OCI-LY7 (cell line): Measurements from ENCODE around the gene PRDM2.

Experiments
- EZH2phosphoT487 ChIP-seq: fragments of 200-600 bp; sonication (generic); IDR thresholded peaks from 2 replicates; pipeline ENCODE4 v1.6.1; 2018; ENCODE audit warnings: low read depth, borderline replicate concordance, mild to moderate bottlenecking, mixed run types, antibody characterized with exemption, low read length, moderate library complexity, mixed read lengths
- TF ChIP-seq, protein P1 (sequence below): fragments of 200-600 bp; sonication (generic); conservative IDR thresholded peaks from 2 replicates; pipeline ENCODE4 v1.5.1; 2014; ENCODE audit warnings: mild to moderate bottlenecking, antibody characterized with exemption, low read length, moderate library complexity, mixed read lengths

DNA sequence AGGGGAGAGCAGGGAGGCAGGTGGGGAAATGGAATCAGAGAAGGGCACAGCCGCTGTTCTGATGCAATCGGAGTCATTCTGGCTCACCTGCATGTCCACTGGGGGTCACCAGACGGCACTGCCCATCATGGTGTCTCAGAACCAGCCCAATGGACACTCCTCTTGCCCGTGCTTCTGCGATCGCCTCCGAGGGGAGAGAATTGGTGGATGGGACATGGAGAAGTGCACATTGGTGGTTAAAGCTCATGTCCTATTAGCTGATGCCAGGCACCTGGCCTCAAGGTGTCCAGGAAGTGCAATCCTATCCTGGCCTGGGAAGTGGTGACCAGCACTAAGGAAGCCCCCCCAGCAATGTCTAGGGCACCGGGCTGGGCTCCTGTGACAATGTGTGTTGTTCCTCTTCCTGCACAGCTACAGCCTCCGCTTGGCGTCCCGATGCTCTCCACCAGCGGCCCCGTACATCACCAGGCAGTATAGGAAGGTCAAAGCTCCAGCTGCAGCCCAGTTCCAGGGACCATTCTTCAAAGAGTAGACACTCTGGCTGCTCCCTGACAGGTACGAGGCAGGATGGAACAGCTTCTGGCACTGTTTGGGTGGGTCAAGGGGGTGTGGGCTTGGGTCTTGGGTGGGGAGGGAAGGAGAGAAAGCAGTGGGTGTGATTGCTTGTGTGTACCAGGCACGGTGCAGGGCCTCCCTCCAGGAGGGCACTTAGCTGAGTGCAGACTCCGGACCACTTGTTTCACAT lies 116.2 kb downstream of the PRDM2 start:
- TF ChIP-seq, protein P1, sequence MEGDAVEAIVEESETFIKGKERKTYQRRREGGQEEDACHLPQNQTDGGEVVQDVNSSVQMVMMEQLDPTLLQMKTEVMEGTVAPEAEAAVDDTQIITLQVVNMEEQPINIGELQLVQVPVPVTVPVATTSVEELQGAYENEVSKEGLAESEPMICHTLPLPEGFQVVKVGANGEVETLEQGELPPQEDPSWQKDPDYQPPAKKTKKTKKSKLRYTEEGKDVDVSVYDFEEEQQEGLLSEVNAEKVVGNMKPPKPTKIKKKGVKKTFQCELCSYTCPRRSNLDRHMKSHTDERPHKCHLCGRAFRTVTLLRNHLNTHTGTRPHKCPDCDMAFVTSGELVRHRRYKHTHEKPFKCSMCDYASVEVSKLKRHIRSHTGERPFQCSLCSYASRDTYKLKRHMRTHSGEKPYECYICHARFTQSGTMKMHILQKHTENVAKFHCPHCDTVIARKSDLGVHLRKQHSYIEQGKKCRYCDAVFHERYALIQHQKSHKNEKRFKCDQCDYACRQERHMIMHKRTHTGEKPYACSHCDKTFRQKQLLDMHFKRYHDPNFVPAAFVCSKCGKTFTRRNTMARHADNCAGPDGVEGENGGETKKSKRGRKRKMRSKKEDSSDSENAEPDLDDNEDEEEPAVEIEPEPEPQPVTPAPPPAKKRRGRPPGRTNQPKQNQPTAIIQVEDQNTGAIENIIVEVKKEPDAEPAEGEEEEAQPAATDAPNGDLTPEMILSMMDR: no peak
- TF ChIP-seq EZH2phosphoT487: no peak
